Activated T-cell treated with anti-CD3 and anti-CD28 coated beads, Interleukin-2, amount 50 U/mL, for 4 hours (primary cell): Measurements from ENCODE around the gene ERBB4. TPM values are rescaled to one million over a fixed set of nuclear protein-coding genes. Genes with fewer than 3 reads are reported as not detected.

ENCODE experiments used
- ATAC-seq, 2 donors: fragments of 200-7000 bp; cut with Tn5 transposase; one replicate each; pipeline ENCODE4 v1.10.0; 2021
- DNase-seq: peaks from one replicate; pipeline ENCODE4 v3.0.0-alpha.2; 2020
- H3K27me3 Mint-ChIP-seq: one replicate; pipeline ENCODE4 v1.8.0; 2021; ENCODE audit warnings: low read depth, mixed read lengths
- H3K36me3 Mint-ChIP-seq: one replicate; pipeline ENCODE4 v1.8.0; 2022; ENCODE audit warnings: mixed read lengths; ENCODE audit not compliant: insufficient read depth
- H3K4me1 Mint-ChIP-seq: one replicate; pipeline ENCODE4 v1.8.0; 2021; ENCODE audit warnings: low read depth, mixed read lengths
- H3K4me3 Mint-ChIP-seq: one replicate; pipeline ENCODE4 v1.8.0; 2021; ENCODE audit warnings: mild to moderate bottlenecking, moderate library complexity, mixed read lengths
- H3K9me3 Mint-ChIP-seq: one replicate; pipeline ENCODE4 v1.8.0; 2021; ENCODE audit warnings: mixed read lengths
- total RNA-seq, 3 donors: library from RNA; stranded (reverse); gene quantifications; one replicate each; pipeline ENCODE4 v1.2.1, GENCODE V29; 2021

The ERBB4 gene
- total RNA-seq, 3 donors from 2014 or later = not detected

- Mint-ChIP-seq H3K27me3 (no peaks in the 10 kb centered on the region), H3K4me3 (no peak overlapping the region), H3K36me3 (no peaks in the 10 kb centered on the region), H3K4me1 (no peaks in the 10 kb centered on the region), H3K9me3 (no peaks in the 10 kb centered on the region)
- ATAC-seq (no peak), DNase-seq (no peak)
These were observed 194.5 kb downstream of the ERBB4 start for GRCh38 chr2:212344131-212344530.

DNA sequence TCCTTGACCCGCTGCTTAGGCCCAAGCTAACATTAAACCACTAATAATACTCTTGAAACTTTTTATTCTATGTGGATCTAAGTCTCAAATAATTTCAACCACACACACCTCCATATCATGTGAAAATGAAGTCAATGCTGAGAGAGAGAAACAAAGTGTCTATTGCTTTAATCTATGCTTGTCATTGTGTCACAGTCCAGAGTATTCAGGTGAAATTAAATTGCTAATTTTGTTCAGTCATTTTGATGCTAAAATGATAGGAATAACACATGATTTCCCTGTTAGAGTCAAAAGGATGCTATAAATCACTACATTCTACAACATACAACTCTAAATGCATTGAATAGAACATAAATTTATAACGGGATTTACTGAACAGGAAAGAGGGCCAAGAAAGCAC, 195.4 kb downstream of the ERBB4 start:
- Mint-ChIP-seq H3K36me3 (no peaks in the 10 kb centered on the region), H3K9me3 (no peaks in the 10 kb centered on the region), H3K4me3 (no peak overlapping the region), H3K27me3 (no peaks in the 10 kb centered on the region), H3K4me1 (no peaks in the 10 kb centered on the region)
- DNase-seq (no peak), ATAC-seq (no peak)

DNA sequence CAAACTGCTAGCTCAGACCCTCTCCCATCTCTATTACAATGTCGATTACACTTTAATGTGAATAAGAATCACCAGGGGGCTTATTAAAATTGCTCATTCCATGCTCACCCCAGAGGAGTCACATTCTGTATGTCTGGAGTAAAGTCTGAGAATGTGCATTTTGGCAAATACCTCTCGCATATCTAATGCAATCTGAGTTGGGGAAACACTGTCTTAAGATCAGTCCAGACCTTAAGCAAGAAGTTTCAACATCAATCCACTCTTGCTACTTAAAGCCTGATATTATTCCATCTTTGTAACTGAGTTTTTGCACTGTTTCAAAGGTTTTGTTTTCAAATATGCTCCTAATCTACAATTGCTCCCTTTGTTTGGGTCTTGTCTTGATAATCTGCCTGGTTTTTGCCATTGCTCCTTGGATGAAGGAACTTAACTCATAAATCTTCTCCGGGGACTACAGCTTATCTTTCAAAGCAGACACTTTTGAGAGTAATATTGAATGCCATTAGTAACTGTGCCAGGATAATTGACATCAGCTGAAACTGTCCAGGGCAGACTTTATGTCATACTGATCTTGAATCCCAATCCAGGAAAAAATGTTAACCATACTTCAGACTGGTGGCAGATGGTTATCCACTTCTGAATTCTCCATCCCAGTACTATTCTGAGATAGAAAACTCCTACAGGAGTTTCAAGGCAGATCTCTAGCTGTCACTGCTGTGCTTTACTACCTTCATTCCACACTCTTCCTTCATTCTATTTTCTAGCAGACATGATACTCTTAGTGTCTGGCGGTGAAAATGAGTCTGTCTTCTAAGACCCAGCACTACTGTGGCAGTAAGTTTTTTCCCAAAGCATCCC, 200.9 kb downstream of the ERBB4 start:
- H3K4me3 Mint-ChIP-seq = no peak overlapping the region
- no peaks in the 10 kb centered on the region for H3K4me1 Mint-ChIP-seq
- no peak for ATAC-seq
- peaks cover 5% of the 10 kb centered on the region for H3K9me3 Mint-ChIP-seq
- H3K27me3 Mint-ChIP-seq = no peaks in the 10 kb centered on the region
- no peak for DNase-seq
- H3K36me3 Mint-ChIP-seq = no peaks in the 10 kb centered on the region

GRCh38 chr2:212337036-212337435, 201.6 kb downstream of the ERBB4 start:
- ATAC-seq (no peak), DNase-seq (no peak)
- H3K27me3 Mint-ChIP-seq = no peaks in the 10 kb centered on the region
- H3K36me3 Mint-ChIP-seq = no peaks in the 10 kb centered on the region
- H3K4me3 Mint-ChIP-seq = no peak overlapping the region
- no peaks in the 10 kb centered on the region for H3K4me1 Mint-ChIP-seq
- H3K9me3 Mint-ChIP-seq = peaks cover 8% of the 10 kb centered on the region

DNA sequence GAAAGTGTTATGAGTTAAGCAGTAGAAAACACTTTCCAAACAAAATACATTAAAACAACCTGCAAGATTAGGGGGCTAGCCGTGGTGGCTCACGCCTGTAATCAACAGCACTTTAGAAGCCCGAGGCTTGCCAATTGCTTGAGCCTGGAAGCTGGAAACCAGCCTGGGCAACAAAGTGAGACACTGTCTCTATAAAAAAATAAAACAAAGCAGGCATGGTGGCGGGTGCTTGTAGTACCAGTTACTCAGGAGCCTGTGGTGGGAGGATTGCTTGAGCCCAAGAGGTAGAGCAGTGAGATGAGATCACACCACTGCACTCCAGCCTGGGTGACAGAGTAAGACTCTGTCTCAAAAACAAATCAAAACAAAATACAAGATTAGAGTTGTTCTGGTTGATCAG, 208.3 kb downstream of the ERBB4 start:
- Mint-ChIP-seq H3K9me3 (peaks cover 8% of the 10 kb centered on the region), H3K36me3 (no peaks in the 10 kb centered on the region), H3K4me1 (no peaks in the 10 kb centered on the region), H3K27me3 (no peaks in the 10 kb centered on the region), H3K4me3 (no peak overlapping the region)
- DNase-seq (no peak), ATAC-seq (no peak)

DNA sequence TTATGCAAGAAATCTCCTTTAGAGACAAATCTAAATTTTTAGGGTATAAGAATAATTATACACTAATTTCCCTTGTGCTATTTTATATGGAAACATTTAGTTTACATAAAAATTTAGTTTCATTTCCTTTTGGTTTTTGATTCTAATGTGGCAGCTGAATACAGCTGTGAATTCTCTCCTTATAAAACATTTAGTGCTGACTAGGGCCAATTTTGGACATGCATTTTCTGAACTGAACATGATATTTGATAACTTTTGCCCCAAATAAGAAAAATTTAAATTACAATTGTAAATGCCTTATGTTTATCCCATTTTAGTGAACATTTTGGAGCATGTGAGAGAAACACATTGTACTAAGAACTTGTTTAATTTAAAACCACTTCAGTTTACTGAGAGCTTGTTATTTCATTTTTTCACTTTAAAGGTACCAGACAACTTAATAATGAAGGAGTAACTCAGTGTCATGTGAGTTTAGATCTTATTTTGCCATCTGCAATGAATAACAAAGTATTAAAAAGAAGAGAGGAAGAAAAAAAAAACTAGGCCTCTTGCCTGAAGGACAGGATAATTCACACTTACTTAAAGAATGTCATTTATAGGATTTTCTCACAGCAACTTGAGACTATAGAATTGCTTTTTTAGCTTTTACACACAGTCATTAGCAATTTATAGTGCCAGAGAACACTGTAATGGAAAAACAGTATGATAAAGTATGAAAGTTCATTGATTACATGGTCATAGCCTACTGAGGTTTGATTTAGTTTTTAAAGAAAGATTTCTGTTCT, 209.7 kb downstream of the ERBB4 start:
- H3K36me3 Mint-ChIP-seq = no peaks in the 10 kb centered on the region
- ATAC-seq (no peak), DNase-seq (no peak)
- no peaks in the 10 kb centered on the region for H3K27me3 Mint-ChIP-seq
- H3K4me1 Mint-ChIP-seq = no peaks in the 10 kb centered on the region
- H3K4me3 Mint-ChIP-seq = no peak overlapping the region
- peaks cover 11% of the 10 kb centered on the region for H3K9me3 Mint-ChIP-seq

GRCh38 chr2:212328136-212328535, 210.5 kb downstream of the ERBB4 start:
- no peaks in the 10 kb centered on the region for H3K4me1 Mint-ChIP-seq
- no peaks in the 10 kb centered on the region for H3K27me3 Mint-ChIP-seq
- ATAC-seq (no peak), DNase-seq (no peak)
- H3K9me3 Mint-ChIP-seq = peaks cover 11% of the 10 kb centered on the region
- no peak overlapping the region for H3K4me3 Mint-ChIP-seq
- H3K36me3 Mint-ChIP-seq = no peaks in the 10 kb centered on the region

DNA sequence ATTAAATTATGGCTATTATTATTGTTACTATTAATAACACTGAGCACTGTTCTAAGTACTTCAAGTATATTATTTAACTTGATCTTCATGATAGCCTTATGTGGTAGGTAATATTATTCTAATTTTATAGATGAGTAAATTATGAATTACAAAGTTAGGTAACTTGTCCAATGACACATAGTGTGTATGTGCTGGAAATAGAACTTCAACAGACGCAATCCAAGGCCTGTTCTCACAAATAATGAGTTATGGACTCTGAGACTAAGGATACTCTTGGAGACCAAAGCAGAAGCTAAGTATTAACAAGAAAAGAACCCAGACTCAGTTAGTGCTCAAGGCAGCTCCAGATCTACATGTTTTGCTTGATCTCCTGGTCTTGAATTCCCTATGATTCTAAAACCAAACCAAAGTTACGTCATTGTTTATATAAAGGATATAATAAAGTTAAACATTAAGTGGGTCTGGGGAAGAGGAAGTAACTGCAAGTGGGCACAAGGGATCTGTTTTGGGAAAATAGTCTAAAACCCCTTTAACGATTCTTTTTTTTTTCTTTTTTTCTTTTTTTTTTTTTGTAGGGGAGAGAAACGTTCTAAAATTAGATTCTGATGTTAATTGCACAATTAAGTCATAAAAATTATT, 211.3 kb downstream of the ERBB4 start:
- Mint-ChIP-seq H3K9me3 (peaks cover 11% of the 10 kb centered on the region), H3K4me3 (no peak overlapping the region), H3K4me1 (no peaks in the 10 kb centered on the region), H3K27me3 (no peaks in the 10 kb centered on the region), H3K36me3 (no peaks in the 10 kb centered on the region)
- DNase-seq (no peak), ATAC-seq (no peak)

- Mint-ChIP-seq H3K4me3 (no peak overlapping the region), H3K4me1 (no peaks in the 10 kb centered on the region), H3K27me3 (no peaks in the 10 kb centered on the region), H3K9me3 (peaks cover 6% of the 10 kb centered on the region), H3K36me3 (no peaks in the 10 kb centered on the region)
- ATAC-seq (no peak), DNase-seq (no peak)
These were observed 220.0 kb downstream of the ERBB4 start for GRCh38 chr2:212318636-212319035.

GRCh38 chr2:212314680-212315079, 223.9 kb downstream of the ERBB4 start:
- Mint-ChIP-seq H3K27me3 (no peaks in the 10 kb centered on the region), H3K4me3 (no peak overlapping the region), H3K9me3 (peaks cover 2% of the 10 kb centered on the region), H3K4me1 (no peaks in the 10 kb centered on the region), H3K36me3 (no peaks in the 10 kb centered on the region)
- no peak for ATAC-seq
- DNase-seq = no peak

- Mint-ChIP-seq H3K36me3 (no peaks in the 10 kb centered on the region), H3K27me3 (no peaks in the 10 kb centered on the region), H3K4me1 (no peaks in the 10 kb centered on the region), H3K4me3 (no peak overlapping the region), H3K9me3 (peaks cover under 1% of the 10 kb centered on the region)
- DNase-seq (no peak), ATAC-seq (no peak)
These were observed 226.7 kb downstream of the ERBB4 start for GRCh38 chr2:212311807-212312404.

GRCh38 chr2:212299943-212300342, 238.7 kb downstream of the ERBB4 start:
- Mint-ChIP-seq H3K9me3 (peaks cover 4% of the 10 kb centered on the region), H3K4me3 (no peak overlapping the region), H3K4me1 (no peaks in the 10 kb centered on the region), H3K36me3 (no peaks in the 10 kb centered on the region), H3K27me3 (no peaks in the 10 kb centered on the region)
- DNase-seq (no peak), ATAC-seq (no peak)

- Mint-ChIP-seq H3K4me3 (no peak overlapping the region), H3K4me1 (no peaks in the 10 kb centered on the region), H3K9me3 (peaks cover 4% of the 10 kb centered on the region), H3K36me3 (no peaks in the 10 kb centered on the region), H3K27me3 (no peaks in the 10 kb centered on the region)
- no peak for ATAC-seq
- no peak for DNase-seq
These were observed 239.3 kb downstream of the ERBB4 start for GRCh38 chr2:212299333-212299732.

- H3K27me3 Mint-ChIP-seq = no peaks in the 10 kb centered on the region
- DNase-seq (no peak), ATAC-seq (no peak)
- no peaks in the 10 kb centered on the region for H3K9me3 Mint-ChIP-seq
- no peak overlapping the region for H3K4me3 Mint-ChIP-seq
- H3K4me1 Mint-ChIP-seq = no peaks in the 10 kb centered on the region
- H3K36me3 Mint-ChIP-seq = no peaks in the 10 kb centered on the region
These were observed 243.0 kb downstream of the ERBB4 start for GRCh38 chr2:212295571-212295970.
